Type B pancreatic cell (in vitro differentiated cells): Measurements from ENCODE around the gene FRMD5. TPM values are rescaled to one million over a fixed set of nuclear protein-coding genes. Genes with fewer than 3 reads are reported as not detected.

ENCODE experiments used
- DNase-seq: peaks from one replicate; pipeline ENCODE4 v3.0.0; 2021; ENCODE audit warnings: mixed read lengths; ENCODE audit not compliant: unreplicated experiment; ENCODE audit errors: extremely low spot score
- H3K27ac Mint-ChIP-seq: 2 replicates; pipeline ENCODE4 v1.8.0; 2021; ENCODE audit warnings: mild to moderate bottlenecking, mixed read lengths
- H3K27me3 Mint-ChIP-seq: 2 replicates; pipeline ENCODE4 v1.8.0; 2021; ENCODE audit warnings: mixed read lengths
- H3K36me3 Mint-ChIP-seq: 2 replicates; pipeline ENCODE4 v1.8.0; 2021; ENCODE audit warnings: mixed read lengths
- H3K4me1 Mint-ChIP-seq: one replicate; pipeline ENCODE4 v1.8.0; 2021; ENCODE audit warnings: mixed read lengths; ENCODE audit not compliant: unreplicated experiment
- H3K4me3 Mint-ChIP-seq: 2 replicates; pipeline ENCODE4 v1.8.0; 2021; ENCODE audit warnings: mild to moderate bottlenecking, mixed read lengths
- H3K9me3 Mint-ChIP-seq: 2 replicates; pipeline ENCODE4 v1.8.0; 2021; ENCODE audit warnings: mixed read lengths
- CTCF ChIP-seq: fragments of 200-600 bp; sonication (generic); conservative IDR thresholded peaks from 2 replicates; pipeline ENCODE4 v1.5.0; 2021; ENCODE audit warnings: antibody characterized with exemption, mild to moderate bottlenecking
- total RNA-seq: library from RNA; stranded (reverse); gene quantifications from 2 replicates; pipeline ENCODE4 v1.2.1, GENCODE V29; 2021; ENCODE audit warnings: low replicate concordance

FRMD5 gene
- total RNA-seq, 1 donor from 2014 or later, result 3.8 TPM

- DNase-seq, result no peak
- TF ChIP-seq CTCF, result no peak
- H3K4me3 Mint-ChIP-seq, result no peak overlapping the region
- peaks cover 4% of the 10 kb centered on the region for H3K4me1 Mint-ChIP-seq
- H3K36me3 Mint-ChIP-seq, result no peaks in the 10 kb centered on the region
- H3K27me3 Mint-ChIP-seq, result peaks cover 3% of the 10 kb centered on the region
- H3K9me3 Mint-ChIP-seq, result no peaks in the 10 kb centered on the region
- no peak overlapping the region for H3K27ac Mint-ChIP-seq
Measured at GRCh38 chr15:43955140-43955539, 239.9 kb downstream of the FRMD5 start.

GRCh38 chr15:43954181-43954621 lies 240.9 kb downstream of the FRMD5 start:
- Mint-ChIP-seq H3K9me3 (no peaks in the 10 kb centered on the region), H3K36me3 (no peaks in the 10 kb centered on the region), H3K4me1 (peaks cover 4% of the 10 kb centered on the region), H3K27ac (no peak overlapping the region), H3K4me3 (no peak overlapping the region), H3K27me3 (peaks cover 3% of the 10 kb centered on the region)
- no peak for TF ChIP-seq CTCF
- no peak for DNase-seq

GRCh38 chr15:43953402-43953801 lies 241.7 kb downstream of the FRMD5 start:
- H3K27me3 Mint-ChIP-seq, result peaks cover 3% of the 10 kb centered on the region
- no peak overlapping the region for H3K27ac Mint-ChIP-seq
- TF ChIP-seq CTCF, result no peak
- no peaks in the 10 kb centered on the region for H3K9me3 Mint-ChIP-seq
- no peak for DNase-seq
- no peaks in the 10 kb centered on the region for H3K36me3 Mint-ChIP-seq
- H3K4me1 Mint-ChIP-seq, result no peaks in the 10 kb centered on the region
- no peak overlapping the region for H3K4me3 Mint-ChIP-seq

- no peak for TF ChIP-seq CTCF
- DNase-seq, result no peak
- Mint-ChIP-seq H3K27ac (no peak overlapping the region), H3K4me1 (no peaks in the 10 kb centered on the region), H3K9me3 (no peaks in the 10 kb centered on the region), H3K4me3 (no peak overlapping the region), H3K27me3 (peaks cover 5% of the 10 kb centered on the region), H3K36me3 (no peaks in the 10 kb centered on the region)
Measured at GRCh38 chr15:43950531-43950930, 244.5 kb downstream of the FRMD5 start.

- Mint-ChIP-seq H3K9me3 (no peaks in the 10 kb centered on the region), H3K4me3 (no peak overlapping the region), H3K4me1 (no peaks in the 10 kb centered on the region), H3K27ac (no peak overlapping the region), H3K27me3 (peaks cover 3% of the 10 kb centered on the region), H3K36me3 (no peaks in the 10 kb centered on the region)
- no peak for DNase-seq
- TF ChIP-seq CTCF, result no peak
Measured at GRCh38 chr15:43948691-43949325, 246.3 kb downstream of the FRMD5 start.
